HS-5 (cell line): Measurements from ENCODE around the gene STAG1.
A peak's percentile ranks its signal among the peaks of the same experiment; 100 is the strongest.
"Not testable (repeated sequence)": the region's sequence is repeated elsewhere in the genome, so short reads cannot be mapped to it uniquely, and the experiment has no call there.

Experiments
- DNase-seq: peaks from one replicate; pipeline ENCODE4 v3.0.0-alpha.2; 2012; ENCODE audit warnings: low read depth

Gene STAG1

GRCh38 chr3:136752172-136752421, at the start of gene STAG1:
TSS of gene STAG1 (minus strand) at chr3:136752378. CDS start at chr3:136630898, 121,480 bp downstream.
- DNase-seq = no peak

- DNase-seq = not testable (repeated sequence)
Observed at GRCh38 chr3:136801146-136801545, 49.0 kb upstream of the STAG1 start.

GRCh38 chr3:136792556-136793330, 40.6 kb upstream of the STAG1 start:
- DNase-seq = no peak

- no peak for DNase-seq
Observed at GRCh38 chr3:136790786-136791185, 38.6 kb upstream of the STAG1 start.

GRCh38 chr3:136789976-136790375, 37.8 kb upstream of the STAG1 start:
- no peak for DNase-seq

GRCh38 chr3:136788154-136788553, 36.0 kb upstream of the STAG1 start:
- DNase-seq = no peak

- DNase-seq = no peak
Observed at GRCh38 chr3:136787349-136787748, 35.2 kb upstream of the STAG1 start.

GRCh38 chr3:136783708-136784191, 31.6 kb upstream of the STAG1 start:
- no peak for DNase-seq

- DNase-seq = no peak
Observed at GRCh38 chr3:136780741-136781140, 28.6 kb upstream of the STAG1 start.

GRCh38 chr3:136778865-136779264, 26.7 kb upstream of the STAG1 start:
- no peak for DNase-seq

- DNase-seq = no peak
Observed at GRCh38 chr3:136772709-136773108, 20.5 kb upstream of the STAG1 start.

- not testable (repeated sequence) for DNase-seq
Observed at GRCh38 chr3:136758160-136759102, 6.3 kb upstream of the STAG1 start.

GRCh38 chr3:136755192-136755591, 3.0 kb upstream of the STAG1 start:
- no peak for DNase-seq

- no peak for DNase-seq
Observed at GRCh38 chr3:136753326-136753939, 1.3 kb upstream of the STAG1 start.

- DNase-seq = peak; percentile 90
Observed at GRCh38 chr3:136752422-136753325, 496 bp upstream of the STAG1 start.

- DNase-seq = no peak
Observed at GRCh38 chr3:136751316-136752171, 634 bp downstream of the STAG1 start.

- no peak for DNase-seq
Observed at GRCh38 chr3:136750897-136751315, 1.3 kb downstream of the STAG1 start.

GRCh38 chr3:136750209-136750896, 1.8 kb downstream of the STAG1 start:
- DNase-seq = no peak

GRCh38 chr3:136749602-136750001, 2.6 kb downstream of the STAG1 start:
- DNase-seq = not testable (repeated sequence)

- no peak for DNase-seq
Observed at GRCh38 chr3:136749091-136749490, 3.1 kb downstream of the STAG1 start.
